Heart left ventricle (tissue), 13 donors: ENCODE measurements around the gene LPIN1.

Experiments
- POLR2A ChIP-seq, 2 donors: fragments of 450-650 bp; IDR thresholded peaks; one replicate each; pipeline ENCODE4 v1.6.1; 2017; ENCODE audit warnings: antibody characterized with exemption in 2 of 2, mild to moderate bottlenecking in 2 of 2, moderate library complexity in 2 of 2
- TF ChIP-seq, protein P1 (sequence below), 12 donors: fragments of 200-600 bp; sonication (generic) in 4 of 12; IDR thresholded peaks; one replicate each; pipeline versions ENCODE4 v1.5.0 to v1.8.0; 2018 to 2022; ENCODE audit warnings: antibody characterized with exemption in 12 of 12, mild to moderate bottlenecking in 5 of 12
- donor health status: ischemic (EF 13 %, LVEDD 7.1; RV severe dilation, severe dysfunction).
- donor health status: DM: no; HTN: yes; CAD: no.
- donor health status: DM: no; HTN: no; CAD: no.
- donor health status: ischemic (EF 25% LVEDD 6.9; RV normal size, moderate dysfunction).
- donor health status: ischemic (EF 25% LVEDD 5.7; RV mildly dilated, moderate dysfunction).
- donor health status: ischemic (EF 35%, LVEDD 5.7; RV mildly dilated, moderate dysfunction).
- donor health status: nonischemic (EF 11% LVEDD 7.7; RV severe dilation, severe dysfunction).
- donor health status: DM: yes; HTN: yes; CAD: no.
- donor health status: PGD.
- donor health status: ischemic (EF 29% LVEDD 5.4; RV normal size, mild dysfunction).
- donor health status: nonischemic (EF 23%, LVEDD 6.1; RV moderate dilation, normal function).

DNA sequence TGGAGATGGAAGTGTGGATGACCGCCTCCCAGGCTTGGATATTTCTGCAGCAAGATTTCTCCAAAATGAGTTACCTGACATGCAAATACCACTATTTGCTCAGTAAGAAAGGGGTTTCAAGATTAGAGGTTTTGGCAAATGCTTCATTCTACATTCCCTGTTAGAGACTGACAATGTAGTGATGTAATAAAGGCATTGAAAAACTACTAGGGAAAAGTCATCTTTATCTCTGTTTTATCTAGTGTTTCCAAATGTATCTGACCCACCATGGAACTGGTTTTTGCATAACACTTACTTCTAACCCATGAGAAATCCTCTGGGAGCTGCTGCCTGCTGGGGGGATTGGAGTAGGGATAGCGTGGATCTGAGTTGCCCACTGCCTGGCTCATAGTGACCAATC lies 43.5 kb upstream of the LPIN1 start:
- TF ChIP-seq, protein P1, sequence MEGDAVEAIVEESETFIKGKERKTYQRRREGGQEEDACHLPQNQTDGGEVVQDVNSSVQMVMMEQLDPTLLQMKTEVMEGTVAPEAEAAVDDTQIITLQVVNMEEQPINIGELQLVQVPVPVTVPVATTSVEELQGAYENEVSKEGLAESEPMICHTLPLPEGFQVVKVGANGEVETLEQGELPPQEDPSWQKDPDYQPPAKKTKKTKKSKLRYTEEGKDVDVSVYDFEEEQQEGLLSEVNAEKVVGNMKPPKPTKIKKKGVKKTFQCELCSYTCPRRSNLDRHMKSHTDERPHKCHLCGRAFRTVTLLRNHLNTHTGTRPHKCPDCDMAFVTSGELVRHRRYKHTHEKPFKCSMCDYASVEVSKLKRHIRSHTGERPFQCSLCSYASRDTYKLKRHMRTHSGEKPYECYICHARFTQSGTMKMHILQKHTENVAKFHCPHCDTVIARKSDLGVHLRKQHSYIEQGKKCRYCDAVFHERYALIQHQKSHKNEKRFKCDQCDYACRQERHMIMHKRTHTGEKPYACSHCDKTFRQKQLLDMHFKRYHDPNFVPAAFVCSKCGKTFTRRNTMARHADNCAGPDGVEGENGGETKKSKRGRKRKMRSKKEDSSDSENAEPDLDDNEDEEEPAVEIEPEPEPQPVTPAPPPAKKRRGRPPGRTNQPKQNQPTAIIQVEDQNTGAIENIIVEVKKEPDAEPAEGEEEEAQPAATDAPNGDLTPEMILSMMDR (IDR thresholded peaks at IDR 0.05), result no peak
- TF ChIP-seq POLR2A (IDR thresholded peaks at IDR 0.05), result no peak
